ENCODE measurements around the gene AMBRA1. TPM values are rescaled to one million over a fixed set of nuclear protein-coding genes. Genes with fewer than 3 reads are reported as not detected.
A peak's percentile ranks its signal among the peaks of the same experiment; 100 is the strongest.

AMBRA1 gene
- total RNA-seq, 1 donor from 2014 or later: 45.8 TPM

GRCh38 chr11:46485856-46486443 lies 107.9 kb downstream of the AMBRA1 start:
- H3K27me3 Mint-ChIP-seq (ENCODE audit: low read depth): no peaks in the 10 kb centered on the region
- no peak for DNase-seq (ENCODE audit: low read depth, low spot score)
- peaks cover 8% of the 10 kb centered on the region for H3K4me1 Mint-ChIP-seq
- no peaks in the 10 kb centered on the region for H3K36me3 Mint-ChIP-seq (ENCODE audit: low read depth)
- no peak overlapping the region for H3K4me3 Mint-ChIP-seq
- no peak for TF ChIP-seq CTCF (conservative IDR thresholded peaks at IDR 0.05)
- H3K9me3 Mint-ChIP-seq: no peaks in the 10 kb centered on the region
- no peak overlapping the region for H3K27ac Mint-ChIP-seq (ENCODE audit: unreplicated experiment)

- Mint-ChIP-seq H3K27ac (ENCODE audit: unreplicated experiment) (no peak overlapping the region), H3K4me3 (no peak overlapping the region)
These were observed 109.7 kb downstream of the AMBRA1 start for GRCh38 chr11:46484101-46484500.

GRCh38 chr11:46480909-46481308 lies 112.9 kb downstream of the AMBRA1 start:
- no peak overlapping the region for H3K4me3 Mint-ChIP-seq
- H3K9me3 Mint-ChIP-seq: no peaks in the 10 kb centered on the region
- H3K36me3 Mint-ChIP-seq (ENCODE audit: low read depth): no peaks in the 10 kb centered on the region
- H3K27me3 Mint-ChIP-seq (ENCODE audit: low read depth): no peaks in the 10 kb centered on the region
- peak overlapping the region; percentile 8 for H3K27ac Mint-ChIP-seq (ENCODE audit: unreplicated experiment)
- peaks cover 7% of the 10 kb centered on the region for H3K4me1 Mint-ChIP-seq
- DNase-seq (ENCODE audit: low read depth, low spot score): no peak
- no peak for TF ChIP-seq CTCF (conservative IDR thresholded peaks at IDR 0.05)

More at GRCh38 chr11:46484101-46484500, 109.7 kb downstream of the AMBRA1 start:
- Mint-ChIP-seq H3K4me1 (peaks cover 8% of the 10 kb centered on the region), H3K27me3 (ENCODE audit: low read depth) (no peaks in the 10 kb centered on the region), H3K9me3 (no peaks in the 10 kb centered on the region), H3K36me3 (ENCODE audit: low read depth) (no peaks in the 10 kb centered on the region)
- no peak for TF ChIP-seq CTCF (conservative IDR thresholded peaks at IDR 0.05)
- DNase-seq (ENCODE audit: low read depth, low spot score): no peak

GRCh38 chr11:46480166-46480726 lies 113.6 kb downstream of the AMBRA1 start:
- TF ChIP-seq CTCF (conservative IDR thresholded peaks at IDR 0.05): no peak
- Mint-ChIP-seq H3K9me3 (no peaks in the 10 kb centered on the region), H3K4me1 (peaks cover under 1% of the 10 kb centered on the region), H3K27me3 (ENCODE audit: low read depth) (no peaks in the 10 kb centered on the region), H3K36me3 (ENCODE audit: low read depth) (no peaks in the 10 kb centered on the region), H3K27ac (ENCODE audit: unreplicated experiment) (no peak overlapping the region), H3K4me3 (no peak overlapping the region)
- DNase-seq (ENCODE audit: low read depth, low spot score): no peak

GRCh38 chr11:46479601-46480000 lies 114.2 kb downstream of the AMBRA1 start:
- no peaks in the 10 kb centered on the region for H3K9me3 Mint-ChIP-seq
- no peak overlapping the region for H3K4me3 Mint-ChIP-seq
- TF ChIP-seq CTCF (conservative IDR thresholded peaks at IDR 0.05): no peak
- H3K36me3 Mint-ChIP-seq (ENCODE audit: low read depth): no peaks in the 10 kb centered on the region
- H3K27me3 Mint-ChIP-seq (ENCODE audit: low read depth): no peaks in the 10 kb centered on the region
- no peaks in the 10 kb centered on the region for H3K4me1 Mint-ChIP-seq
- DNase-seq (ENCODE audit: low read depth, low spot score): no peak
- no peak overlapping the region for H3K27ac Mint-ChIP-seq (ENCODE audit: unreplicated experiment)

All from neural crest cell (in vitro differentiated cells).